A549 (cell line): Measurements from ENCODE around the gene IMP3. TPM values are rescaled to one million over a fixed set of nuclear protein-coding genes. Genes with fewer than 3 reads are reported as not detected.
A peak's percentile ranks its signal among the peaks of the same experiment; 100 is the strongest.

Source experiments
- ATAC-seq, 2 experiments: fragments of 200-7000 bp in 1 of 2; fragments of >200 bp in 1 of 2; cut with Nextera tagmentation in 1 of 2; cut with Tn5 transposase in 1 of 2; 3 replicates each; pipeline versions ENCODE4 v1.8.0 to v1.9.1; 2018 to 2020; ENCODE audit warnings: mild to moderate bottlenecking in 1 of 2, moderate library complexity in 1 of 2
- CTCF ChIA-PET: fragments of 300-600 bp; sonication (Branson Sonifier 250); formaldehyde crosslinking; extraction: SDS; loops from one replicate; lab custom pipeline; 2021; ENCODE audit warnings: antibody characterized with exemption, inconsistent platforms; lab: Yijun Ruan, JAX
- POLR2A ChIA-PET: fragments of 350-600 bp; formaldehyde crosslinking; extraction: SDS; loops from one replicate; lab custom pipeline; 2021; ENCODE audit warnings: antibody characterized with exemption, inconsistent platforms; lab: Yijun Ruan, JAX
- DNase-seq, 2 experiments: peaks; one replicate each; pipeline versions ENCODE4 v3.0.0 to v3.0.0-alpha.2; 2011 to 2016; ENCODE audit warnings: low read depth in 1 of 2, low spot score in 1 of 2
- FAIRE-seq: peaks from 2 replicates; lab custom pipeline; 2011; peaks lifted over from hg19 to GRCh38; lab: Jason Lieb, UNC
- H3K27ac ChIP-seq, 2 experiments: fragments of >200 bp; sonication (Bioruptor Twin); formaldehyde crosslinking; 3 replicates each; pipeline ENCODE4 v1.5.1; 2016 to 2017
- H3K4me1 ChIP-seq: fragments of >200 bp; sonication (Bioruptor Twin); formaldehyde crosslinking; 3 replicates; pipeline ENCODE4 v1.6.1; 2016
- H3K4me2 ChIP-seq: fragments of >200 bp; sonication (Bioruptor Twin); formaldehyde crosslinking; 3 replicates; pipeline ENCODE4 v1.6.1; 2016
- H3K4me3 ChIP-seq: fragments of >200 bp; sonication (Bioruptor Twin); formaldehyde crosslinking; 3 replicates; pipeline ENCODE4 v1.5.1; 2016
- H3K9me3 ChIP-seq: fragments of >200 bp; sonication (Bioruptor Twin); formaldehyde crosslinking; 3 replicates; pipeline ENCODE4 v1.6.1; 2016
- BHLHE40 ChIP-seq: IDR thresholded peaks from 2 replicates; pipeline ENCODE4 v1.6.1; 2012; ENCODE audit warnings: low read depth, low read length, inconsistent platforms
- CBX2 ChIP-seq: fragments of 200-600 bp; sonication (generic); IDR thresholded peaks from 2 replicates; pipeline ENCODE4 v1.6.1; 2016; ENCODE audit warnings: low read depth, mild to moderate bottlenecking, borderline replicate concordance
- CBX8 ChIP-seq: fragments of 200-600 bp; sonication (generic); IDR thresholded peaks from 2 replicates; pipeline ENCODE4 v1.6.1; 2016
- CHD4 ChIP-seq: fragments of 200-600 bp; sonication (generic); IDR thresholded peaks from 2 replicates; pipeline ENCODE4 v1.6.1; 2016; ENCODE audit warnings: antibody characterized with exemption, mild to moderate bottlenecking, borderline replicate concordance
- FOSL2 ChIP-seq, 2 experiments: fragments of 450-650 bp in 1 of 2; fragments of >200 bp in 1 of 2; sonication (Bioruptor Twin) in 1 of 2; formaldehyde crosslinking; IDR thresholded peaks; 2 replicates each; pipeline versions ENCODE4 v1.5.0 to v1.6.1; 2016 to 2020; ENCODE audit warnings: mild to moderate bottlenecking in 1 of 2, moderate library complexity in 1 of 2
- HOXB13 ChIP-seq: fragments of 250-450 bp; sonication (Bioruptor Pico); IDR thresholded peaks from 2 replicates; pipeline ENCODE4 v1.5.0; 2020; ENCODE audit warnings: low read depth, mild to moderate bottlenecking, moderate library complexity
- MYC ChIP-seq: IDR thresholded peaks from 2 replicates; pipeline ENCODE4 v1.6.1; 2012; ENCODE audit warnings: mild to moderate bottlenecking, inconsistent platforms, low read length, improper control_type of control experiment, borderline replicate concordance
- POLR2AphosphoS2 ChIP-seq: conservative IDR thresholded peaks from 2 replicates; pipeline ENCODE4 v1.6.1; 2012; ENCODE audit warnings: low read length, improper control_type of control experiment, inconsistent platforms
- RCOR1 ChIP-seq: fragments of 150-350 bp; IDR thresholded peaks from 2 replicates; pipeline ENCODE4 v1.6.1; 2014; ENCODE audit warnings: antibody characterized with exemption, low read length, low read depth
- RNF2 ChIP-seq: fragments of 200-600 bp; sonication (generic); IDR thresholded peaks from 2 replicates; pipeline ENCODE4 v1.6.1; 2016; ENCODE audit warnings: low read depth, mild to moderate bottlenecking, antibody characterized with exemption, moderate library complexity, borderline replicate concordance
- TFCP2L1 ChIP-seq: fragments of 250-450 bp; sonication (Bioruptor Pico); IDR thresholded peaks from 2 replicates; pipeline ENCODE4 v1.5.0; 2021; ENCODE audit warnings: mild to moderate bottlenecking
- TP53 ChIP-seq: fragments of 250-450 bp; sonication (Bioruptor Pico); IDR thresholded peaks from 2 replicates; pipeline ENCODE4 v1.5.0; 2021; ENCODE audit warnings: mild to moderate bottlenecking, moderate library complexity
- ZFP36 ChIP-seq: fragments of 450-650 bp; IDR thresholded peaks from 2 replicates; pipeline ENCODE4 v1.6.1; 2014; ENCODE audit warnings: borderline replicate concordance; ENCODE audit not compliant: partially characterized antibody
- WGBS: methylation state at CpG from one replicate; pipeline ENCODE4 v1.1.6; 2017; ENCODE audit errors: missing lambda C conversion rate; 5-methylcytosine and 5-hydroxymethylcytosine counted together
- polyA plus RNA-seq, 4 experiments: library from polyadenylated mRNA; depleted of rRNA in 3 of 4; stranded (reverse); fragments of >200 nt; fragmentation: RNase III in 1 of 4; extraction: RNeasy Plus Mini Kit Qiagen cat#74134 plus additional on column Dnase treatment in 1 of 4; gene quantifications; 2 replicates in 3 of 4; 3 replicates in 1 of 4; pipeline ENCODE4 v1.2.3, GENCODE V29; 2011 to 2017
- TF ChIP-seq, protein P1 (sequence below): fragments of >200 bp; sonication (Bioruptor Twin); formaldehyde crosslinking; IDR thresholded peaks from 3 replicates; pipeline ENCODE4 v1.5.1; 2016
- TF ChIP-seq, protein P2 (sequence below): fragments of 200-600 bp; sonication (generic); IDR thresholded peaks from 2 replicates; pipeline ENCODE4 v1.6.1; 2016; ENCODE audit warnings: antibody characterized with exemption, mild to moderate bottlenecking, moderate library complexity
- TF ChIP-seq, protein P3 (sequence below): IDR thresholded peaks from 2 replicates; pipeline ENCODE4 v1.6.1; 2012

The IMP3 gene
- polyA plus RNA-seq, 2 of the 4 experiments (the other 2 are of a cell fraction), result 90.0 to 94.7 TPM

DNA sequence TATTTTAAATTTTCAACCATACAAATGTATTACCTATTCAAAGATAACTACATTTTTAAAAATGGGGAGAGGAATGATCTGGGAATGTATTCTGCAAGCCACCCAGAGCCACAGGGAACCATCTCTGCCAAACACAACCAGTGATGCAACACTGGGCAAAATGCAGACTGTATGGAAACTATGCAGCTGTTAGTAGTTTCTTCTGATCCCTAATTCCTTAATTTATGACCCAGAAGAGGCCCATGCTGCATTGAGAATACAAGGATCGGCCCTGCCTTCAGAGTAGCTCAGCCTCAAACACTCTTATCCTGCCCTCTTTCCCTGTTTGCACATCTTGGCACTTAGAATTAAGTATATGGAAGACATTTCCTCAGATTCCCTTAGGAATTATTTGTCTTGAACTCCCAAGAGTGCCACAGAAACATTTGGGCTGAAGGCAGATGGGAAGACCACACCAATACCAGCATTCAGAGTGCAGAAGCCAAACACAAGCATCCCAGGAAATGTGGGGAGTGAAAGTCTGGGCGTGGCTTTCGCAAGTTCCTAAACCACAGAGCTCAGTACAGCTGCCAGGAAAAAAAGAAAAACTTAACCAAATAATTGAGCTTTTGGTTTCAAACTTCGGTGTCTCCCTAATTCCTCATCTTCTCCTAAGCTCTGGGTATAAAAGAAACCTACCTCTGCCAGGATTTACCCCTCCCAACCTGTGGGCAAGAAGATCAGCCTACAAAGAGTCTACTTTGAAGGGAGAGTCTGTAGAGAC lies 19.8 kb downstream of the IMP3 start:
- DNase-seq (no peak), ATAC-seq (no peak), FAIRE-seq (no peak)
- no peak overlapping the region for H3K4me3 ChIP-seq
- ChIA-PET POLR2A (interaction anchor here (0.7 to 1.1 kb wide), 2 partner anchors 20 to 41 kb away, joined by 3 to 4 read pairs; partner anchors contain the start of genes IMP3 and PTPN9), CTCF (interaction anchor here (0.6 to 3.8 kb wide), 11 partner anchors 15 to 254 kb away, joined by 3 to 22 read pairs (median 7); partner anchors contain the start of genes IMP3, MAN2C1, PTPN9 and SNX33)
- no peak for TF ChIP-seq FOSL2 (IDR thresholded peaks at IDR 0.05)
- no peak for TF ChIP-seq FOSL2 (CRISPR knock-in tag; IDR thresholded peaks at IDR 0.05)
- TF ChIP-seq CBX8, result no peak
- TF ChIP-seq, protein P1, sequence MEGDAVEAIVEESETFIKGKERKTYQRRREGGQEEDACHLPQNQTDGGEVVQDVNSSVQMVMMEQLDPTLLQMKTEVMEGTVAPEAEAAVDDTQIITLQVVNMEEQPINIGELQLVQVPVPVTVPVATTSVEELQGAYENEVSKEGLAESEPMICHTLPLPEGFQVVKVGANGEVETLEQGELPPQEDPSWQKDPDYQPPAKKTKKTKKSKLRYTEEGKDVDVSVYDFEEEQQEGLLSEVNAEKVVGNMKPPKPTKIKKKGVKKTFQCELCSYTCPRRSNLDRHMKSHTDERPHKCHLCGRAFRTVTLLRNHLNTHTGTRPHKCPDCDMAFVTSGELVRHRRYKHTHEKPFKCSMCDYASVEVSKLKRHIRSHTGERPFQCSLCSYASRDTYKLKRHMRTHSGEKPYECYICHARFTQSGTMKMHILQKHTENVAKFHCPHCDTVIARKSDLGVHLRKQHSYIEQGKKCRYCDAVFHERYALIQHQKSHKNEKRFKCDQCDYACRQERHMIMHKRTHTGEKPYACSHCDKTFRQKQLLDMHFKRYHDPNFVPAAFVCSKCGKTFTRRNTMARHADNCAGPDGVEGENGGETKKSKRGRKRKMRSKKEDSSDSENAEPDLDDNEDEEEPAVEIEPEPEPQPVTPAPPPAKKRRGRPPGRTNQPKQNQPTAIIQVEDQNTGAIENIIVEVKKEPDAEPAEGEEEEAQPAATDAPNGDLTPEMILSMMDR, result no peak
- TF ChIP-seq CHD4, result no peak
- TF ChIP-seq, protein P2, sequence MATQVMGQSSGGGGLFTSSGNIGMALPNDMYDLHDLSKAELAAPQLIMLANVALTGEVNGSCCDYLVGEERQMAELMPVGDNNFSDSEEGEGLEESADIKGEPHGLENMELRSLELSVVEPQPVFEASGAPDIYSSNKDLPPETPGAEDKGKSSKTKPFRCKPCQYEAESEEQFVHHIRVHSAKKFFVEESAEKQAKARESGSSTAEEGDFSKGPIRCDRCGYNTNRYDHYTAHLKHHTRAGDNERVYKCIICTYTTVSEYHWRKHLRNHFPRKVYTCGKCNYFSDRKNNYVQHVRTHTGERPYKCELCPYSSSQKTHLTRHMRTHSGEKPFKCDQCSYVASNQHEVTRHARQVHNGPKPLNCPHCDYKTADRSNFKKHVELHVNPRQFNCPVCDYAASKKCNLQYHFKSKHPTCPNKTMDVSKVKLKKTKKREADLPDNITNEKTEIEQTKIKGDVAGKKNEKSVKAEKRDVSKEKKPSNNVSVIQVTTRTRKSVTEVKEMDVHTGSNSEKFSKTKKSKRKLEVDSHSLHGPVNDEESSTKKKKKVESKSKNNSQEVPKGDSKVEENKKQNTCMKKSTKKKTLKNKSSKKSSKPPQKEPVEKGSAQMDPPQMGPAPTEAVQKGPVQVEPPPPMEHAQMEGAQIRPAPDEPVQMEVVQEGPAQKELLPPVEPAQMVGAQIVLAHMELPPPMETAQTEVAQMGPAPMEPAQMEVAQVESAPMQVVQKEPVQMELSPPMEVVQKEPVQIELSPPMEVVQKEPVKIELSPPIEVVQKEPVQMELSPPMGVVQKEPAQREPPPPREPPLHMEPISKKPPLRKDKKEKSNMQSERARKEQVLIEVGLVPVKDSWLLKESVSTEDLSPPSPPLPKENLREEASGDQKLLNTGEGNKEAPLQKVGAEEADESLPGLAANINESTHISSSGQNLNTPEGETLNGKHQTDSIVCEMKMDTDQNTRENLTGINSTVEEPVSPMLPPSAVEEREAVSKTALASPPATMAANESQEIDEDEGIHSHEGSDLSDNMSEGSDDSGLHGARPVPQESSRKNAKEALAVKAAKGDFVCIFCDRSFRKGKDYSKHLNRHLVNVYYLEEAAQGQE, result no peak
- no peak for TF ChIP-seq TP53
- no peak for TF ChIP-seq ZFP36
- TF ChIP-seq CBX2, result no peak
- no peak for TF ChIP-seq RNF2
- no peak for TF ChIP-seq BHLHE40
- TF ChIP-seq RCOR1, result no peak
- TF ChIP-seq MYC, result no peak
- TF ChIP-seq, protein P3, sequence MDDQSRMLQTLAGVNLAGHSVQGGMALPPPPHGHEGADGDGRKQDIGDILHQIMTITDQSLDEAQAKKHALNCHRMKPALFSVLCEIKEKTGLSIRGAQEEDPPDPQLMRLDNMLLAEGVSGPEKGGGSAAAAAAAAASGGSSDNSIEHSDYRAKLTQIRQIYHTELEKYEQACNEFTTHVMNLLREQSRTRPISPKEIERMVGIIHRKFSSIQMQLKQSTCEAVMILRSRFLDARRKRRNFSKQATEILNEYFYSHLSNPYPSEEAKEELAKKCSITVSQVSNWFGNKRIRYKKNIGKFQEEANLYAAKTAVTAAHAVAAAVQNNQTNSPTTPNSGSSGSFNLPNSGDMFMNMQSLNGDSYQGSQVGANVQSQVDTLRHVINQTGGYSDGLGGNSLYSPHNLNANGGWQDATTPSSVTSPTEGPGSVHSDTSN, result no peak
- TF ChIP-seq TFCP2L1 (CRISPR knock-in tag), result no peak
- TF ChIP-seq HOXB13, result no peak
- WGBS, result 86% methylated on average over 4 of the region's 4 CpGs
- H3K4me2 ChIP-seq, result peak overlapping the region; percentile 1; the same call in 1 of the 3 replicates
- H3K4me1 ChIP-seq, result peaks cover 16% of the 10 kb centered on the region; the same call in 2 of the 3 replicates
- no peaks in the 10 kb centered on the region for H3K9me3 ChIP-seq
- H3K27ac ChIP-seq, result peak overlapping the region in 1 of 2 experiments; percentile 61; a peak in 2 of 6 replicates

DNA sequence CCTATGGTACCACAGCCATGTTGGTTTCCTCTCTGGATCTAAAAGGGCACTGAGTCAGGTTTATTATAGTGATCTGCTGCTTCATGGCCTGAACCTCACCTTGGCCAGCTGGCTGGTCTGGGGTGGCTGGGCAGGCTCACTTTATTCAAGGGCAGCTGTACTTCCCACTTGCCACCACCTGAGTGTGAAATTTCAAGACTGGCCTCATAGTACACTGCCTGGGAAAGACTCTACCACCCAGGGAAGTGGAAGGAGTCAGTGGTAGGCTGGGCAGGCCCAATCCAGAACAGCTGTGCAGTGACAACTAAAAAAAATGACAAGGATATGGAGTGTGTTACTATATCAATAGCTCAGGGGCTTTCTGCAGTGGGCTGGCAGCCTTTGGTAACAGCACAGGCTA lies 23.3 kb downstream of the IMP3 start:
- no peak for TF ChIP-seq POLR2AphosphoS2
- no peak for DNase-seq
- ChIA-PET POLR2A (interaction anchor here (1.1 kb wide), 1 partner anchor 9 kb away, joined by 4 read pairs; the partner anchor contains the start of gene SNUPN), CTCF (interaction anchor here (0.6 to 1.1 kb wide), 3 partner anchors 24 to 249 kb away, joined by 3 to 4 read pairs (median 3); no protein-coding TSS in a partner anchor)
- H3K4me2 ChIP-seq, result no peak overlapping the region
- peaks cover 13% of the 10 kb centered on the region; the same call in 2 of the 3 replicates for H3K4me1 ChIP-seq
- ATAC-seq, result peak; percentile 49 to 71; a peak in 5 of 6 replicates
- no peaks in the 10 kb centered on the region for H3K9me3 ChIP-seq
- no peak overlapping the region for H3K4me3 ChIP-seq
- FAIRE-seq, result no peak
- H3K27ac ChIP-seq, result no peak overlapping the region
